Left lung (tissue), 10 donors: ENCODE data around the gene RASA1. TPM values are rescaled to one million over a fixed set of nuclear protein-coding genes. Genes with fewer than 3 reads are reported as not detected.
A peak's percentile ranks its signal among the peaks of the same experiment; 100 is the strongest.

Experiments used
- ATAC-seq: fragments of 200-7000 bp; cut with Tn5 transposase; one replicate; pipeline ENCODE4 v1.9.1; 2020; ENCODE audit warnings: moderate library complexity
- DNase-seq, 4 donors: peaks; one replicate each; pipeline ENCODE4 v3.0.0-alpha.2; 2013 to 2020
- H3K27ac ChIP-seq, 2 donors: fragments of 200-600 bp; sonication (generic) in 1 of 2; one replicate each; pipeline versions ENCODE4 v1.5.0 to v1.8.0; 2020 to 2021
- H3K27me3 ChIP-seq, 2 donors: fragments of 200-600 bp; sonication (generic) in 1 of 2; one replicate each; pipeline versions ENCODE4 v1.5.0 to v1.8.0; 2020 to 2021
- H3K36me3 ChIP-seq, 2 donors: fragments of 200-600 bp; sonication (generic) in 1 of 2; one replicate each; pipeline versions ENCODE4 v1.5.0 to v1.8.0; 2020 to 2021
- H3K4me1 ChIP-seq, 2 donors: fragments of 200-600 bp; one replicate each; pipeline ENCODE4 v1.8.0; 2021
- H3K4me3 ChIP-seq, 2 donors: fragments of 200-600 bp; sonication (generic) in 1 of 2; one replicate each; pipeline versions ENCODE4 v1.5.0 to v1.8.0; 2020 to 2021; ENCODE audit warnings: mild to moderate bottlenecking in 1 of 2
- H3K9me3 ChIP-seq, 2 donors: fragments of 200-600 bp; sonication (generic) in 1 of 2; one replicate each; pipeline versions ENCODE4 v1.5.0 to v1.8.0; 2020 to 2021
- CTCF ChIP-seq, 2 donors: fragments of 200-600 bp; sonication (generic) in 1 of 2; IDR thresholded peaks; one replicate each; pipeline versions ENCODE4 v1.5.0 to v1.8.0; 2021; ENCODE audit warnings: antibody characterized with exemption in 2 of 2
- intact Hi-C, 2 donors: fragments of 100-400 bp; cut with DNase I; formaldehyde crosslinking; loops; one replicate each; pipeline versions ENCODE4 v1.11.2 to v1.14.2; 2022
- polyA plus RNA-seq, 6 donors: library from polyadenylated mRNA; unstranded; fragments of 120-200 nt; gene quantifications; one replicate each; pipeline ENCODE4 v1.2.1, GENCODE V29; 2013; ENCODE audit not compliant: insufficient read length in 6 of 6
- total RNA-seq, 2 donors: library from RNA; stranded (reverse); fragmentation: NEBNext Ultra II Directional; extraction: Animal tissue kit (Norgen Biotek cat#: 25700); gene quantifications; one replicate each; pipeline ENCODE4 v1.2.1, GENCODE V29; 2021
- donor health status: DM: no; HTN: yes; CAD: no.
- donor health status: DM: no; HTN: no; CAD: no.

The RASA1 gene
- total and polyA plus RNA-seq, 8 donors, result 27.7 to 60.7 (median 54.1) TPM

GRCh38 chr5:87382224-87382623, 114.5 kb downstream of the RASA1 start:
- H3K27me3 ChIP-seq, result no peaks in the 10 kb centered on the region
- H3K27ac ChIP-seq, result no peak overlapping the region
- peaks cover 0 to 3% of the 10 kb centered on the region in 2 donors for H3K4me1 ChIP-seq
- H3K36me3 ChIP-seq, result peaks cover 0 to 92% of the 10 kb centered on the region in 2 donors
- no peak for DNase-seq
- intact Hi-C loops, result no loop called here
- H3K9me3 ChIP-seq, result no peaks in the 10 kb centered on the region
- no peak overlapping the region for H3K4me3 ChIP-seq
- TF ChIP-seq CTCF (IDR thresholded peaks at IDR 0.05), result no peak
- no peak for ATAC-seq

GRCh38 chr5:87383216-87383615, 115.5 kb downstream of the RASA1 start:
- no peak overlapping the region for H3K27ac ChIP-seq
- H3K36me3 ChIP-seq, result peaks cover 0 to 92% of the 10 kb centered on the region in 2 donors
- peaks cover 0 to 3% of the 10 kb centered on the region in 2 donors for H3K4me1 ChIP-seq
- TF ChIP-seq CTCF (IDR thresholded peaks at IDR 0.05), result no peak
- intact Hi-C loops, result no loop called here
- no peak for ATAC-seq
- H3K9me3 ChIP-seq, result no peaks in the 10 kb centered on the region
- DNase-seq, result no peak
- H3K4me3 ChIP-seq, result no peak overlapping the region
- no peaks in the 10 kb centered on the region for H3K27me3 ChIP-seq

- TF ChIP-seq CTCF (IDR thresholded peaks at IDR 0.05), result no peak
- no peaks in the 10 kb centered on the region for H3K9me3 ChIP-seq
- H3K4me3 ChIP-seq, result no peak overlapping the region
- intact Hi-C loops, result no loop called here
- DNase-seq, result peak in 1 of 4 donors; percentile 10
- no peak for ATAC-seq
- H3K27me3 ChIP-seq, result no peaks in the 10 kb centered on the region
- no peak overlapping the region for H3K27ac ChIP-seq
- H3K36me3 ChIP-seq, result peaks cover 0 to 92% of the 10 kb centered on the region in 2 donors
- peaks cover 0 to 3% of the 10 kb centered on the region in 2 donors for H3K4me1 ChIP-seq
These were observed 118.1 kb downstream of the RASA1 start for GRCh38 chr5:87385802-87386201.

- Histone ChIP-seq H3K9me3 (no peaks in the 10 kb centered on the region), H3K36me3 (peaks cover 0 to 92% of the 10 kb centered on the region in 2 donors), H3K4me1 (no peaks in the 10 kb centered on the region), H3K4me3 (no peak overlapping the region), H3K27ac (no peak overlapping the region), H3K27me3 (no peaks in the 10 kb centered on the region)
- intact Hi-C loops, result no loop called here
- TF ChIP-seq CTCF (IDR thresholded peaks at IDR 0.05), result no peak
- no peak for ATAC-seq
- DNase-seq, result no peak
These were observed 120.4 kb downstream of the RASA1 start for GRCh38 chr5:87388129-87388528.

- peaks cover 0 to 96% of the 10 kb centered on the region in 2 donors for H3K36me3 ChIP-seq
These were observed 121.8 kb downstream of the RASA1 start for GRCh38 chr5:87389296-87390034.

More at GRCh38 chr5:87389296-87390034, 121.8 kb downstream of the RASA1 start:
- TF ChIP-seq CTCF (IDR thresholded peaks at IDR 0.05), result no peak
- Histone ChIP-seq H3K27ac (no peak overlapping the region), H3K4me3 (no peak overlapping the region), H3K4me1 (peaks cover 0 to 2% of the 10 kb centered on the region in 2 donors), H3K9me3 (no peaks in the 10 kb centered on the region), H3K27me3 (no peaks in the 10 kb centered on the region)
- intact Hi-C loops, result loop anchor here in 1 of 2 donors (10.0 kb wide), 1 partner anchor 125 kb away; the partner anchor contains the start of gene RASA1
- ATAC-seq (no peak), DNase-seq (no peak)
